ENCODE data around the gene CASP9.
"Not testable (repeated sequence)": the region's sequence is repeated elsewhere in the genome, so short reads cannot be mapped to it uniquely, and the experiment has no call there.

CASP9 gene

DNA sequence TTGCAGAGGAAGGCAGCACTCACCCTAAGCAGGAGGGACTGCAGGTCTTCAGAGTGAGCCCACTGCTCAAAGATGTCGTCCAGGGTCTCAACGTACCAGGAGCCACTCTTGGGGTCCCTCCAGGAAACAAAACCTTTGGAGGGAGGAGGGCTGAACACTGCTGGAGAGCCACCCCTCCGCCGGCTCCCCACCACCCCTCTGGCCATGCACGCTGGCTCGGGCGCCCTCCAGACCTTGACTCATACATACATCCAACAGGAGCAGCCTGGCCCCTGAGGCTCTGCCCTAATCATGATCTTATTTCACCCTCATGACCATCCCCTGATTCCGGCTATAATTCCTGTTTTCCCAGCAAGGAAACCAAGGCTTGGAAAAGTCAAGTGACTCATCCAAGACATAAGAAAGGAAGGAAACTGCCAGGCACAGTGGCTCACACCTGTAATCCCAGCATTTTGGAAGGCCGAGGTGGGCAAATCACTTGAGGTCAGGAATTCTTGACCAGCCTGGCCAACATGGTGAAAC, 30.1 kb downstream of the CASP9 start:
- DNase-seq, result no peak

DNA sequence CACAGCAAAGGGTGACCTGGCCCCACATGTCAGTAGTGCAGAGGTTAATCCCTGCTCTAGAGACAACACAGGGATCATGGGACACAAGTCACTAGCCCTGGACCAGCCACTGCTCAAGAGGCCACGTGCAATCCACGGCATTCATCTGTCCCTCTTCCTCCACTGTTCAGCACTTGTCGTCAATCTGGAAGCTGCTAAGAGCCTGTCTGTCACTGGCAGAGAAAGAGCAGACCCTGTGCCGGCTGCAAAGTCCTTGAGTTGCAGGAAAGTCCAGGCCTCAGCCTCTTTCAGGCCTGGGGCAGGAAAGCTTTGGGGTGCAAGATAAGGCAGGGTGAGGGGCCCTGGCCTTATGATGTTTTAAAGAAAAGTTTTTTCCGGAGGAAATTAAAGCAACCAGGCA, 31.4 kb downstream of the CASP9 start:
- no peak for DNase-seq

DNA sequence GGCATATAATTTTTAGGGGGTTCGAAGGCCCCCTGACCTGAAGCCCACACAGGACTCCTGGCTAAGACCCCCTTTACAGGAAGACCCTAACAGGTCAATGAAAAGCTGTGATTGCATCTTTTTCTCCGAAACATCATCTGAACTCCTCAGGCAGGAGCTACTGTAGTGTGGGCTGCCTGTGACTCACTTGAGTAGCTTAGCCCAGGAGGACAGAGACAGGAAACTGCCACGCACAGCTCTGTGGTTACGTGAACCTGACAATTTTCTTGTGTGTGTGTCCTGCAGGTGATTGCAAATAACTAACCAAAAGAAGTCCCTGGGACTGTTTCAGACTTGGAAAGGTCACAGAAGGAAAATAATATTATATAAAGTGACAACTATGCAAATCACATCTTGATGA, 33.0 kb downstream of the CASP9 start:
- DNase-seq, result not testable (repeated sequence)

DNA sequence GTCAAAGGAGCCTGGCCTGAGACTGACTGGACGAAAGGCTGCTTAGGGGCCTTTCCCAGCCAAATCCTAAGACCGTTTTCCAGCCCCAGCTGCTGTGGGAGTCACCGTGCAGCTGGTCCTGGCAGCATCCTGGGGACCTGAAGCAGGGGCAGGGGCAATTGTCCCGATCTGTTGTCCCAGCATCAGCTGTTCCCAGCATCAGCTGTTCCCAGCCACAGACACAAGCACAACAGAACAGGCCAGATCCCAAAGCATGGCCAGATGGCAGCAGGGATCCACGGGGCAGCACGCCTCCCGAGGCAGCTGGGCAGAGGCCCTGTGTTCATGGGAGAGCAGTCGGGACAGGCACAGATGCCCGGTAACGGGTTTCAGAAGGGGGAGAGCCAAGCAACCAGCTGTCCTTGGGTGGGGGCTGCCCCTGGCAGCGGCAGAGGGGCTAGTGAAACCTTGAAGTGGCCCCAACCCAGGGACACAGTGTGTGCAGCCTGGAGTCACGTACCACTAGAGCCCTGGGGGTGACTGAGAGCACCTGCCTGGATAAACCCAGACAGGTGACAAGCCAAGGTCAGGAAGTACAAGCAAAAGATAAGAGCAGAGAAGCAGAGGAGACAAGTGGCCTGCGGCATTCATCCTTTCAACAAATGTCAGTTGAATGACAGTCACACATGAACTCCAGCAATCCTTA, 34.8 kb downstream of the CASP9 start:
- no peak for DNase-seq

DNA sequence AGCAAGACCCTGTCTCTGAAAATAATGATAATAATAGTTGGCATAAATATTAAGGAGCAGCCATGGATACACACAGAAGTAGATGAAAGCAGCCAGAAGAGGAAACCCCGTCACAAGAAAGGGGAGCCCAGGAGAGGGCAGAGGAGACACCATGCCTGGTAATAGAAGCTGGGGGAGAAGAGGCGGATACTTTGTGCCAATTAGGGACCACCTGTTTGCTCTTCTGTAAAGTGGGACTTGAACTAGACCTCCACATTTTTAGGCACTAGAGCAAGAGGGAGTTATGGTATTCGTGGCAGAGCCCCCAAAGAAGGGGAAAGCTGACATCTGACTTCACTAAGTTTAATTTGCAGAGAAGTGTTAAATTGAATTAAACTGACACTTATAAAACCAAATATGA, 35.6 kb downstream of the CASP9 start:
- DNase-seq, result no peak

DNA sequence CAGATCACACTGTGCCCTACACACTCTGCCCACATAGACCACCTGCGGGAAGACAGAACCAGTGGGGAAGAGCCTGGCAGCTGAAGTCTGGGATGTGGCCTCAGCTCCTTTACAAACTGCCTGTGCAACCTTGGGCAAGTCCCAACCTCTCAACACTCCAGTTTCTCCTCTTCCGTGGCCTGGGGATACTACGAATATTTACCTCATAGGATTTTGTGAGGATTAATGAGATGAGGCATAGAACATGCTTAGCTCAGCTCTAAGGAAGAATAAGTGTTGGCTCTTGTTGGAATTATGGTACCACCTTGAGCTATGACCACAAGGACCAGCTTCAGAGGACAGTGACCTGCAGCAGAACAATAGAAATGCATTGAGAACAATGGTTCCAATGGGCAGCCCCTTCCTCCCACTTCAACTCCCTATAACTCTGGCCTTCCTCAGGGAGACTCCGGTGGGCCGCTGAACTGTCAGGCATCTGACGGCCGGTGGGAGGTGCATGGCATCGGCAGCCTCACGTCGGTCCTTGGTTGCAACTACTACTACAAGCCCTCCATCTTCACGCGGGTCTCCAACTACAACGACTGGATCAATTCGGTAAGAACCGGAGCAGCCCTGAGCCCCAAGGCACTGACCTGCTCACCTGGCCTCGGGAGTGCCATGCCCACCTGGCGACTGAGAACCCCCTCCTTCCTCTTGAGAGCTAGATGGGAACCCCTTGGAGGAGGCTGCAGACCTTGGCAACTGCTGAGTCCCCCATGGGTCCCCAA, 37.0 kb downstream of the CASP9 start:
- not testable (repeated sequence) for DNase-seq

DNA sequence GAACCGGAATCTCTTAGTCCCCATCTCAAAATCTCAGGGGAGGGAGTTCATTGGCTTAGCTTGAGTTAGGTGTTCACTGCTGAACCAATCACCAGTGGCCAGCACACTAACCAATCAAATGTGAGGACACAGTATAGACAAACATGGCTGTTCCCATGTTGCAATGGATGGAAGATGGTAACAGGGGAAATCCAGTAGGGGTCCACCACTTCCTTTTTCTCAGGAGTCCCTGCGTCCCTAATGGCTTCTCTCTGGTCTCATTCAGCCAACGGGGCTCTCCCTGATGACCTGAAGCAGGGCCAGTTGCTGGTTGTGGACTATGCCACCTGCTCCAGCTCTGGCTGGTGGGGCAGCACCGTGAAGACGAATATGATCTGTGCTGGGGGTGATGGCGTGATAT, 38.4 kb downstream of the CASP9 start:
- DNase-seq, result no peak

- DNase-seq, result not testable (repeated sequence)
Measured at GRCh38 chr1:15484443-15484842, 39.6 kb downstream of the CASP9 start.

DNA sequence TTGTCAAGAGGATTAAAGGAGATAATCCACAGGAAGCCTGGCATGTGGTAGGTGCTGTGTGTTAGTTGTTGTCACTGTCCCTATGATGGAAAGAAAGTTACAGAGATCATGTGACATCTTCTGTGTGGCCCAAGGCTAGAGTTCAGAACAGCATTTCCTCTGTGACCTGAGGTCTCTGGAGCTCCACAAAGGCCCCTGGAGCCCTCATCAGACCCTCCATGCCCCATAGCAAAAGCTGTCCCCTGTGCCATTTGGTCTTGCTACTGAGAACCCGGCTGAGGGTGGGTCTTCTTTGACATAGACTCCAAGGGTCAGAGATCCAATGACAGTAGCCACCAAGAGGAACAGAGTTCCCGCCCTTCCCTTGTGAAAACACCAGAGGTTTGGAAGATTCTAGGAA, 40.0 kb downstream of the CASP9 start:
- DNase-seq, result no peak

GRCh38 chr1:15482983-15483543, 41.0 kb downstream of the CASP9 start:
- DNase-seq, result not testable (repeated sequence)

GRCh38 chr1:15482455-15482854, 41.6 kb downstream of the CASP9 start:
- not testable (repeated sequence) for DNase-seq

- DNase-seq, result no peak
Measured at GRCh38 chr1:15479654-15480347, 44.2 kb downstream of the CASP9 start.

- DNase-seq, result no peak
Measured at GRCh38 chr1:15477646-15478212, 46.3 kb downstream of the CASP9 start.

DNA sequence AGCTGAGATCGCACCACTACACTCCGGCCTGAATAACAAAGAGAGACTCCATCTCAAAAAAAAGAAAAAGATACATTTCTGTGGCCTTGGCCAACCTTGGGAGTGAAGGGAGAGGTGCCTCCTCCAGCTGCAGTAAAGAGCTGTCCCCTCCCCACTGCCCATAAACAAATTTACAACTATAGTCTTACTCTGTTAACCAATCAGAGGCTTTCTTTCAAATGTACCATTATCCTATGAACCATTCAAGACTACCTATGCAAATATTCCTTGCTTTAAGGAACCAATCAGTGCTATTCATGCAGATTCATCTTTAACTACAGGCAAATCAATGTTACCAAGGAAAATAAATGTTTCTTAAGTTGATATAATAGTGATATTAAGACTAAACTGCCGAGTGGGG, 47.1 kb downstream of the CASP9 start:
- DNase-seq, result no peak

DNA sequence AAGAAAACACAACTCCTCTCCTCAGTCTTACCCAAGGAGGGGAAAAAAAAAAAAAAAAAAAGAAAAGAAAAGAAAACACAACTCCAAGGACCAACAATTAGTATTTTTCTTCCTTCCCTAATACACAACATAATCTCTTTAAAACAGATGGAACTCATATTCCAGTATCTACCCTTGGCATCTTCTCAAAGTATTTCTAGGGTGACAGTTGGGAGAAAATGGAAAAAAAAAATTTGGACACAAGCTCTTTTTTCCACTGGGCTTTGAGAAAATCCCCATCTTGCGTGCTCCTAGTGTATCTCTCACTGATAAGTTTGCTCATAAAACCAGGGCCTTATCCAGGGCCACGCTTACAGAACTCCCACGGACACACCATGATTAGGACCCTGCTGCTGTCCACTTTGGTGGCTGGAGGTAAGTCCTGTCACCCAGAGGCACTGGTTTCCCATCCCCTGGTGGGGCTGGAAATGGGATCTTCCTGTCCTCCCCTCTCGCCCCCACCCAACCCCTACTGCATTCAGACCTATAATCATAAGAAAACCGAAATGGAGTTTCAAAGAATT, 48.2 kb downstream of the CASP9 start, which contains the start of gene CELA2B:
Gene CELA2B (plus strand): TSS at position 353 of the 563 bp plus-strand sequence. CDS start 22 bp downstream, at position 375.
- no peak for DNase-seq

GRCh38 chr1:15472587-15472986, 51.4 kb downstream of the CASP9 start:
- no peak for DNase-seq

DNA sequence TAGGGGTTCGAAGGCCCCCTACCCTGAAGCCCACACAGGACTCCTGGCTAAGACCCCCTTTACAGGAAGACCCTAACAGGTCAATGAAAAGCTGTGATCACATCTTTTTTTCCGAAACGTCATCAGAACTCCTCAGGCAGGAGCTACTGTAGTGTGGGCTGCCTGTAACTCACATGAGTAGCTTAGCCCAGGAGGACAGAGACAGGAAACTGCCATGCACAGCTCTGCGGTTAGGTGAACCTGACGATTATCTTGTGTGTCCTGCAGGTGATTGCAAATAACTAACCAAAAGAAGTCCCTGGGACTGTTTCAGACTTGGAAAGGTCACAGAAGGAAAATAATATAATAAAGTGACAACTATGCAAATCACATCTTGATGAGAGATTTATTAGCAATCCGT, 52.3 kb downstream of the CASP9 start:
- DNase-seq, result not testable (repeated sequence)

GRCh38 chr1:15471067-15471466, 52.9 kb downstream of the CASP9 start:
- DNase-seq, result not testable (repeated sequence)

DNA sequence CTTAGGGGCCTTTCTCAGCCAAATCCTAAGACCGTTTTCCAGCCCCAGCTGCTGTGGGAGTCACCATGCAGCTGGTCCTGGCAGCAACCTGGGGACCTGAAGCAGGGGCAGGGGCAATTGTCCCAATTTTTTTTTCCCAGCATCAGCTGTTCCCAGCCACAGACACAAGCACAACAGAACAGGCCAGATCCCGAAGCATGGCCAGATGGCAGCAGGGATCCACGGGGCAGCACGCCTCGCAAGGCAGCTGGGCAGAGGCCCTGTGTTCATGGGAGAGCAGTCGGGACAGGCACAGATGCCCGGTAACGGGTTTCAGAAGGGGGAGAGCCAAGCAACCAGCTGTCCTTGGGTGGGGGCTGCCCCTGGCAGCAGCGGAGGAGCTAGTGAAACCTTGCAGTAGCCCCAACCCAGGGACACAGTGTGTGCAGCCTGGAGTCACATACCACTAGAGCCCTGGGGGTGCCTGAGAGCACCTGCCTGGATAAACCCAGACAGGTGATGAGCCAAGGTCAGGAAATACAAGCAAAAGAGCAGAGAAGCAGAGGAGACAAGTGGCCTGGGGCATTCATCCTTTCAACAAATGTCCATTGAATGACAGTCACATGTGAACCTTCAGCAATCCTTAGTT, 54.1 kb downstream of the CASP9 start:
- not testable (repeated sequence) for DNase-seq

DNA sequence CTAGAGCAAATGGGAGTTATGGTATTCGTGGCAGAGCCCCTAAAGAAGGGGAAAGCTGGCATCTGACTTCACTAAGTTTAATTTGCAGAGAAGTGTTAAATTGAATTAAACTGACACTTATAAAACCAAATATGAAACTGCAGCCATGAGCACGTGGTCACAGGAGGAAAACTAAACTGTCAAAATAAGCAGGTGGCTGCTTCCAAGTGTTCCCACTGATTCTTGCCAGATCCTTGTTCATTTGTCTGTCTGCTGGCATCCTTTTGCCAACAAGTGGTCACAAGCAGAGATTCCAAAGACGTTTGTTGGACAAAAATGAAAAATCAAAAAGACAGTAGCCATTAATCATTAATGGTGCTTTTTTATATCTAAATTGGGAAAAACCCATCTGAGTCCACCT, 54.7 kb downstream of the CASP9 start:
- DNase-seq, result no peak

DNA sequence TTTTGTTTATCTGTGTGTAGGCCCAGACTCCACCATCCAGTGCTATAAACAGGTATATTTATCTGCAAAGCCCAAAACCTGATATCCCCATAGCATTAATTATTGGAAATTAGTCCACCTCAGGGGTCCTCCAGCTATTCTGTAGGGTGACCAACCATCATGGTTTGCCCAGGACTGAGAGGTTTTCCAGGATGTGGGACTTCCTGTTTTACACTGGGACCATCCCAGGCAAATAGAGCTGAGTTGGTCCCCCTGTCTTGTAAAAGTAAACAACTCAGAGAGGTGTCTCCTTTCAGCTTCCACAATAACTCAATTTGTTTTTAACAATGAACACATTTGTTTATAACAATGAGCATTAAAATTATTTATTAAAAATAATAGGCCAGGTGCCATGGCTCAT, 55.9 kb downstream of the CASP9 start:
- DNase-seq, result no peak
